ENCODE results near the gene OR2H1. TPM values are rescaled to one million over a fixed set of nuclear protein-coding genes. Genes with fewer than 3 reads are reported as not detected.

Gene OR2H1
- total and polyA plus RNA-seq, 11 donors = not detected

- H3K27ac ChIP-seq = no peak overlapping the region
- no peaks in the 10 kb centered on the region for H3K36me3 ChIP-seq
- no peak overlapping the region for H3K4me3 ChIP-seq
- DNase-seq (no peak), ATAC-seq (no peak)
- TF ChIP-seq CTCF (IDR thresholded peaks at IDR 0.05) (no peak), POLR2A (IDR thresholded peaks at IDR 0.05) (no peak)
- 31 to 39% (median 34%) methylated on average over 2 of the region's 2 CpGs for WGBS, 4 donors
- peaks cover 0 to 7% (median 0%) of the 10 kb centered on the region in 12 donors for H3K9me3 ChIP-seq
- no peaks in the 10 kb centered on the region for H3K4me1 ChIP-seq
- intact Hi-C loops (cut with DNase I) = no loop called here
- peaks cover 0 to 12% (median 0%) of the 10 kb centered on the region in 9 donors for H3K27me3 ChIP-seq
Observed at GRCh38 chr6:29479560-29479959, 22.6 kb downstream of the OR2H1 start.

GRCh38 chr6:29483186-29483585 lies 26.2 kb downstream of the OR2H1 start:
- Histone ChIP-seq H3K4me3 (no peak overlapping the region), H3K4me1 (no peaks in the 10 kb centered on the region)
- DNase-seq = no peak

GRCh38 chr6:29483735-29484134 lies 26.8 kb downstream of the OR2H1 start:
- ATAC-seq (no peak), DNase-seq (no peak)
- peaks cover 0 to 3% (median 0%) of the 10 kb centered on the region in 9 donors for H3K27me3 ChIP-seq
- 73 to 80% (median 75%) methylated on average over 1 of the region's 1 CpG for WGBS, 4 donors
- H3K4me3 ChIP-seq = no peak overlapping the region
- no peaks in the 10 kb centered on the region for H3K4me1 ChIP-seq
- intact Hi-C loops (cut with DNase I) = no loop called here
- peaks cover 0 to 7% (median 0%) of the 10 kb centered on the region in 12 donors for H3K9me3 ChIP-seq
- TF ChIP-seq POLR2A (IDR thresholded peaks at IDR 0.05) (no peak), CTCF (IDR thresholded peaks at IDR 0.05) (no peak)
- no peaks in the 10 kb centered on the region for H3K36me3 ChIP-seq
- no peak overlapping the region for H3K27ac ChIP-seq

More at GRCh38 chr6:29483186-29483585, 26.2 kb downstream of the OR2H1 start:
- no peak for ATAC-seq
- Histone ChIP-seq H3K36me3 (no peaks in the 10 kb centered on the region), H3K27ac (no peak overlapping the region), H3K27me3 (peaks cover 0 to 3% (median 0%) of the 10 kb centered on the region in 9 donors), H3K9me3 (peaks cover 0 to 7% (median 0%) of the 10 kb centered on the region in 12 donors)
- 48 to 65% (median 56%) methylated on average over 3 of the region's 3 CpGs for WGBS, 4 donors
- TF ChIP-seq CTCF (IDR thresholded peaks at IDR 0.05) (no peak), POLR2A (IDR thresholded peaks at IDR 0.05) (no peak)
- intact Hi-C loops (cut with DNase I) = no loop called here

- Histone ChIP-seq H3K36me3 (no peaks in the 10 kb centered on the region), H3K4me3 (no peak overlapping the region), H3K27me3 (peaks cover 0 to 3% (median 0%) of the 10 kb centered on the region in 9 donors), H3K4me1 (no peaks in the 10 kb centered on the region), H3K27ac (no peak overlapping the region), H3K9me3 (peaks cover 0 to 7% (median 0%) of the 10 kb centered on the region in 12 donors)
- whole genome bisulfite sequencing, 4 donors = 49 to 59% (median 57%) methylated on average over 3 to 4 of the region's 4 CpGs
- no peak for TF ChIP-seq POLR2A (IDR thresholded peaks at IDR 0.05)
- TF ChIP-seq CTCF (IDR thresholded peaks at IDR 0.05) = no peak
- DNase-seq = no peak
- no peak for ATAC-seq
- intact Hi-C loops (cut with DNase I) = no loop called here
Observed at GRCh38 chr6:29486577-29486976, 29.6 kb downstream of the OR2H1 start.
